Peyer's patch (tissue), 4 donors: ENCODE data around the gene POLR3K.
A peak's percentile ranks its signal among the peaks of the same experiment; 100 is the strongest.

Experiments used
- POLR2A ChIP-seq, 2 donors: fragments of 450-650 bp; IDR thresholded peaks; one replicate each; pipeline ENCODE4 v1.5.1; 2017; ENCODE audit warnings: antibody characterized with exemption in 2 of 2, mild to moderate bottlenecking in 2 of 2, moderate library complexity in 2 of 2
- TF ChIP-seq, protein P1 (sequence below), 6 experiments: fragments of 450-650 bp in 4 of 6; fragments of 200-600 bp in 2 of 6; sonication (generic) in 1 of 6; IDR thresholded peaks; one replicate each; pipeline ENCODE4 v1.5.1; 2017 to 2019; ENCODE audit warnings: antibody characterized with exemption in 6 of 6, mild to moderate bottlenecking in 3 of 6, moderate library complexity in 1 of 6

DNA sequence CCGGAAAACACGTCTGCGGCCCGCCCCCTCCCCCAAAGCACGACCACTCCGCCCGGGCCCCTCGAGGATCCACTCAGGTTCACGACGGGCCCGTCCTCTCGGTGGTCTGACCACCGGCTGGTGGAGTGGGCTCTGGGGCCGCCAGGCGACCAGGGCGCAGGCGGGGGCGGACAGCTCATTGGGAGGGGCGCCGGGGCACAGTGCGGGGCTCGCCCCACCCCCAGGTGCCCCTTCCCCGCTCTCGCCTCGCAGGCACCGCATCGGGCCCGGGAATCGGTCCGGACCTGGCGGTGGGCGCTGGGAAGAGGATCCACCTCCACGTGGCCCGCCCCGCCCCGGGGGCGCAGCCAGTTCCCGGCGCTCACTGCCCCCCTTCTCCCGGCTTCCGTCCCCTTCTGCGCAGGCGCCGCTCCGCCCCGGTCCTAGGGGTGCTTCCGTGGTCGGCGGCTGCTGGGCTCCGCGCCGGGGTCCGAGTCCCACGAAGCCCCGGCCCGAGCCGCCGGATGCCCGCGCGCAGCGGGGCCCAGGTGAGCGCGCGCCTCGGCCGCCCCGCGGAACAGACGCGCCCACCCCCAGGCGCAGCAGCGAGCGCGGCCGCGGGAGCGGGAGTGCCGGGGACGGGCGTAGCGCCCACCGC lies 24.5 kb upstream of the POLR3K start, which contains the start of gene MPG:
- TF ChIP-seq, protein P1, sequence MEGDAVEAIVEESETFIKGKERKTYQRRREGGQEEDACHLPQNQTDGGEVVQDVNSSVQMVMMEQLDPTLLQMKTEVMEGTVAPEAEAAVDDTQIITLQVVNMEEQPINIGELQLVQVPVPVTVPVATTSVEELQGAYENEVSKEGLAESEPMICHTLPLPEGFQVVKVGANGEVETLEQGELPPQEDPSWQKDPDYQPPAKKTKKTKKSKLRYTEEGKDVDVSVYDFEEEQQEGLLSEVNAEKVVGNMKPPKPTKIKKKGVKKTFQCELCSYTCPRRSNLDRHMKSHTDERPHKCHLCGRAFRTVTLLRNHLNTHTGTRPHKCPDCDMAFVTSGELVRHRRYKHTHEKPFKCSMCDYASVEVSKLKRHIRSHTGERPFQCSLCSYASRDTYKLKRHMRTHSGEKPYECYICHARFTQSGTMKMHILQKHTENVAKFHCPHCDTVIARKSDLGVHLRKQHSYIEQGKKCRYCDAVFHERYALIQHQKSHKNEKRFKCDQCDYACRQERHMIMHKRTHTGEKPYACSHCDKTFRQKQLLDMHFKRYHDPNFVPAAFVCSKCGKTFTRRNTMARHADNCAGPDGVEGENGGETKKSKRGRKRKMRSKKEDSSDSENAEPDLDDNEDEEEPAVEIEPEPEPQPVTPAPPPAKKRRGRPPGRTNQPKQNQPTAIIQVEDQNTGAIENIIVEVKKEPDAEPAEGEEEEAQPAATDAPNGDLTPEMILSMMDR (IDR thresholded peaks at IDR 0.05) = no peak
- peak; percentile 55 to 69 for TF ChIP-seq POLR2A (IDR thresholded peaks at IDR 0.05)
